ENCODE data around the gene DELE1.
A peak's percentile ranks its signal among the peaks of the same experiment; 100 is the strongest.
"Not testable (repeated sequence)": the region's sequence is repeated elsewhere in the genome, so short reads cannot be mapped to it uniquely, and the experiment has no call there.

The DELE1 gene

GRCh38 chr5:141890429-141890828, 33.2 kb upstream of the DELE1 start:
- not testable (repeated sequence) for DNase-seq

GRCh38 chr5:141897425-141897824, 26.2 kb upstream of the DELE1 start:
- no peak for DNase-seq

GRCh38 chr5:141898448-141899049, 25.1 kb upstream of the DELE1 start:
- no peak for DNase-seq

- no peak for DNase-seq
Measured at GRCh38 chr5:141902015-141902814, 21.5 kb upstream of the DELE1 start.

GRCh38 chr5:141903261-141903660, 20.4 kb upstream of the DELE1 start:
- no peak for DNase-seq

GRCh38 chr5:141904551-141904950, 19.1 kb upstream of the DELE1 start:
- no peak for DNase-seq

- no peak for DNase-seq
Measured at GRCh38 chr5:141906517-141906916, 17.2 kb upstream of the DELE1 start.

GRCh38 chr5:141906972-141907371, 16.7 kb upstream of the DELE1 start:
- DNase-seq: no peak

- no peak for DNase-seq
Measured at GRCh38 chr5:141908796-141909195, 14.9 kb upstream of the DELE1 start.

GRCh38 chr5:141909212-141909611, 14.5 kb upstream of the DELE1 start:
- no peak for DNase-seq

GRCh38 chr5:141910271-141910673, 13.4 kb upstream of the DELE1 start:
- DNase-seq: no peak

GRCh38 chr5:141913560-141914198, 10.0 kb upstream of the DELE1 start:
- no peak for DNase-seq

- DNase-seq: peak; percentile 53
Measured at GRCh38 chr5:141914199-141914743, 9.4 kb upstream of the DELE1 start.

GRCh38 chr5:141914797-141915196, 8.9 kb upstream of the DELE1 start:
- no peak for DNase-seq

GRCh38 chr5:141915881-141916336, 7.8 kb upstream of the DELE1 start:
- DNase-seq: no peak

GRCh38 chr5:141916522-141916921, 7.1 kb upstream of the DELE1 start:
- no peak for DNase-seq

- no peak for DNase-seq
Measured at GRCh38 chr5:141917760-141918159, 5.9 kb upstream of the DELE1 start.

GRCh38 chr5:141919218-141920119, 4.2 kb upstream of the DELE1 start:
- DNase-seq: no peak

GRCh38 chr5:141920771-141921170, 2.9 kb upstream of the DELE1 start:
- no peak for DNase-seq

- DNase-seq: not testable (repeated sequence)
Measured at GRCh38 chr5:141922827-141923447, 734 bp upstream of the DELE1 start.

- DNase-seq: no peak
Measured at GRCh38 chr5:141926434-141926833, 2.8 kb downstream of the DELE1 start.

GRCh38 chr5:141928051-141928450, 4.4 kb downstream of the DELE1 start:
- no peak for DNase-seq

Data from GF-D8 (cell line).